HepG2 (cell line): Measurements from ENCODE around the gene UBE4A. TPM values are rescaled to one million over a fixed set of nuclear protein-coding genes. Genes with fewer than 3 reads are reported as not detected.

Experiments used
- CCAR2 ChIP-seq: fragments of 200-400 bp; formaldehyde crosslinking; optimal IDR thresholded peaks from 2 replicates; pipeline ENCODE3; 2018; ENCODE audit warnings: low read depth, mild to moderate bottlenecking, low read length, moderate library complexity
- JUNB ChIP-seq: sonication (generic); formaldehyde crosslinking; IDR thresholded peaks from 2 replicates; pipeline ENCODE4 v1.8.0; 2022; ENCODE audit warnings: missing genetic modification reagents, mild to moderate bottlenecking, borderline replicate concordance
- KDM1A ChIP-seq: IDR thresholded peaks from 2 replicates; pipeline ENCODE4 v1.6.1; 2016; ENCODE audit warnings: missing compliant biosample characterization
- KLF12 ChIP-seq: sonication (generic); formaldehyde crosslinking; IDR thresholded peaks from 2 replicates; pipeline ENCODE4 v1.4.0; 2020; ENCODE audit warnings: missing genetic modification reagents, borderline replicate concordance
- ONECUT2 ChIP-seq: sonication (generic); formaldehyde crosslinking; IDR thresholded peaks from 2 replicates; pipeline ENCODE4 v1.4.0; 2020; ENCODE audit warnings: missing genetic modification reagents
- POLR2G ChIP-seq: fragments of 200-400 bp; formaldehyde crosslinking; IDR thresholded peaks from 2 replicates; pipeline ENCODE4 v1.6.1; 2018; ENCODE audit warnings: mild to moderate bottlenecking, low read depth, low read length, moderate library complexity
- U2AF2 ChIP-seq: fragments of 200-400 bp; formaldehyde crosslinking; IDR thresholded peaks from 2 replicates; pipeline ENCODE4 v1.6.1; 2017; ENCODE audit warnings: low read depth, mild to moderate bottlenecking, low read length
- ZNF180 ChIP-seq: sonication (generic); formaldehyde crosslinking; IDR thresholded peaks from 2 replicates; pipeline ENCODE4 v1.4.0; 2020; ENCODE audit warnings: low read depth, missing genetic modification reagents, borderline replicate concordance
- ZNF20 ChIP-seq: sonication (generic); formaldehyde crosslinking; IDR thresholded peaks from 2 replicates; pipeline ENCODE4 v1.4.0; 2020; ENCODE audit warnings: mild to moderate bottlenecking, moderate library complexity, missing genetic modification reagents
- ZNF263 ChIP-seq: sonication (generic); formaldehyde crosslinking; IDR thresholded peaks from 2 replicates; pipeline ENCODE4 v1.4.0; 2020; ENCODE audit warnings: missing genetic modification reagents
- ZNF33B ChIP-seq: sonication (generic); formaldehyde crosslinking; IDR thresholded peaks from 2 replicates; pipeline ENCODE4 v1.5.1; 2020; ENCODE audit warnings: mild to moderate bottlenecking, missing genetic modification reagents
- ZNF569 ChIP-seq: sonication (generic); formaldehyde crosslinking; IDR thresholded peaks from 2 replicates; pipeline ENCODE4 v1.5.0; 2020; ENCODE audit warnings: mild to moderate bottlenecking, missing genetic modification reagents, moderate library complexity, borderline replicate concordance
- ZNF761 ChIP-seq: sonication (generic); formaldehyde crosslinking; conservative IDR thresholded peaks from 2 replicates; pipeline ENCODE4 v1.4.0; 2020; ENCODE audit warnings: mild to moderate bottlenecking, missing genetic modification reagents
- polyA plus RNA-seq, 8 experiments: library from polyadenylated mRNA; depleted of rRNA in 3 of 8; stranded (reverse) in 7 of 8; unstranded in 1 of 8; fragments of >200 nt; fragmentation: Illumina TruSeq in 4 of 8; extraction: Trizol in 4 of 8; gene quantifications; 2 replicates each; pipeline versions ENCODE4 v1.2.1 to v1.2.3, GENCODE V29; 2011 to 2016; ENCODE audit warnings: low read depth in 4 of 8, missing spikeins in 1 of 8, mixed read lengths in 1 of 8; ENCODE audit not compliant: insufficient read depth in 1 of 8
- total RNA-seq, 5 experiments: library from RNA; depleted of rRNA; stranded (reverse); fragments of >200 nt; fragmentation: Illumina TruSeq; extraction: Trizol; gene quantifications; 2 replicates each; pipeline ENCODE4 v1.2.3, GENCODE V29; 2016; ENCODE audit warnings: low read depth in 1 of 5
- TF ChIP-seq, protein P1 (sequence below): sonication (generic); formaldehyde crosslinking; IDR thresholded peaks from 2 replicates; pipeline ENCODE4 v1.4.0; 2020; ENCODE audit warnings: missing genetic modification reagents
- TF ChIP-seq, protein P2 (sequence below): IDR thresholded peaks from 2 replicates; pipeline ENCODE4 v1.6.1; 2018; ENCODE audit warnings: missing genetic modification reagents
- TF ChIP-seq, protein P3 (sequence below): IDR thresholded peaks from 2 replicates; pipeline ENCODE4 v1.6.1; 2016
- TF ChIP-seq, protein P4 (sequence below): sonication (generic); formaldehyde crosslinking; IDR thresholded peaks from 2 replicates; pipeline ENCODE4 v1.8.0; 2022; ENCODE audit warnings: missing genetic modification reagents, mild to moderate bottlenecking, borderline replicate concordance
- TF ChIP-seq, protein P5 (sequence below): sonication (generic); formaldehyde crosslinking; IDR thresholded peaks from 2 replicates; pipeline ENCODE4 v1.8.1; 2022; ENCODE audit warnings: low read depth, mild to moderate bottlenecking, missing genetic modification reagents

The UBE4A gene
- total and polyA plus RNA-seq, 2 of the 13 experiments (the other 11 are each of a cell fraction or from before 2014, with no cell fraction given) = 15.1 to 32.7 TPM

DNA sequence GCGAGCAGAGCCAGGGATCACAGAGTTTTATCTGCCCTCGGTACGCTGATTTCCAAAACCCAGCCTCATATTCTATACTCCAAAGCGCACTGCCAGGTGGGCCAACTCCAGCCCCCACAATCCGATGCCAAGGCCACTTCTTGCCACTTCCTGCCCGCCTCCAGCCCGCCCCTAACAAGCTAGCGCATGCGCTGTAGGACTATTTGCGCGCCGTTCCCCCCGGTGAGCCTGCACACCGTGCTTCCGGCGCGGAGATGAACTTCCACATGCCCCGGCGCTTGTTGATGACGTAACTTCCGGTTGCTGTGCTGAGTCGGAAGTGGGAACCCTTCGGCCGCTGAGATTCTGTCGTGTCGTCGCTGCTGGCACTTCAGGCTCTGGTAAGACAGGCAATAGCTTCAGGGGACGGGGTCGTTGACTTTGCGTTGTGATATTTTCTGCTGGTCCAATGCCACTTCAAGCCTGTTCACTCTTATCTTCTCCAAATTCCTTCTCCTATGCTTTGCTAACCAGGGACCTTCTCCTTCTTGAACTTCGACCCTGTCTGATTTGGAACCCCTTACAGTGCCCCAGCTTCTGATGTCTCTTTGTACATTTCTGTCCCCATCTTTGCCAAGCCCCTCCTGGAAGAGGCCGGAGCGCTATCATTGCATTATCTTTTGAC is at the start of gene UBE4A (continued):
- TF ChIP-seq ZNF761 (CRISPR knock-in tag) (no peak), ZNF20 (no peak), ZNF569 (0 out of 2 replicates have a peak, but pooled peaks have one; percentile 61), U2AF2 (no peak), POLR2G (peak; percentile 89), CCAR2 (no peak), ZNF180 (CRISPR knock-in tag) (peak; percentile 43; the same call in 1 of the 2 replicates), ZNF263 (no peak), ZNF33B (CRISPR knock-in tag) (no peak), KLF12 (CRISPR knock-in tag) (peak; percentile 21; the same call in 1 of the 2 replicates), JUNB (CRISPR knock-in tag) (no peak), KDM1A (CRISPR knock-in tag) (peak; percentile 83), ONECUT2 (CRISPR knock-in tag) (no peak)
- TF ChIP-seq, protein P1, sequence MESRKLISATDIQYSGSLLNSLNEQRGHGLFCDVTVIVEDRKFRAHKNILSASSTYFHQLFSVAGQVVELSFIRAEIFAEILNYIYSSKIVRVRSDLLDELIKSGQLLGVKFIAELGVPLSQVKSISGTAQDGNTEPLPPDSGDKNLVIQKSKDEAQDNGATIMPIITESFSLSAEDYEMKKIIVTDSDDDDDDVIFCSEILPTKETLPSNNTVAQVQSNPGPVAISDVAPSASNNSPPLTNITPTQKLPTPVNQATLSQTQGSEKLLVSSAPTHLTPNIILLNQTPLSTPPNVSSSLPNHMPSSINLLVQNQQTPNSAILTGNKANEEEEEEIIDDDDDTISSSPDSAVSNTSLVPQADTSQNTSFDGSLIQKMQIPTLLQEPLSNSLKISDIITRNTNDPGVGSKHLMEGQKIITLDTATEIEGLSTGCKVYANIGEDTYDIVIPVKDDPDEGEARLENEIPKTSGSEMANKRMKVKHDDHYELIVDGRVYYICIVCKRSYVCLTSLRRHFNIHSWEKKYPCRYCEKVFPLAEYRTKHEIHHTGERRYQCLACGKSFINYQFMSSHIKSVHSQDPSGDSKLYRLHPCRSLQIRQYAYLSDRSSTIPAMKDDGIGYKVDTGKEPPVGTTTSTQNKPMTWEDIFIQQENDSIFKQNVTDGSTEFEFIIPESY (CRISPR knock-in tag) = 0 out of 2 replicates have a peak, but pooled peaks have one; percentile 29
- TF ChIP-seq, protein P2, sequence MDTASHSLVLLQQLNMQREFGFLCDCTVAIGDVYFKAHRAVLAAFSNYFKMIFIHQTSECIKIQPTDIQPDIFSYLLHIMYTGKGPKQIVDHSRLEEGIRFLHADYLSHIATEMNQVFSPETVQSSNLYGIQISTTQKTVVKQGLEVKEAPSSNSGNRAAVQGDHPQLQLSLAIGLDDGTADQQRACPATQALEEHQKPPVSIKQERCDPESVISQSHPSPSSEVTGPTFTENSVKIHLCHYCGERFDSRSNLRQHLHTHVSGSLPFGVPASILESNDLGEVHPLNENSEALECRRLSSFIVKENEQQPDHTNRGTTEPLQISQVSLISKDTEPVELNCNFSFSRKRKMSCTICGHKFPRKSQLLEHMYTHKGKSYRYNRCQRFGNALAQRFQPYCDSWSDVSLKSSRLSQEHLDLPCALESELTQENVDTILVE = peak; percentile 58; the same call in 1 of the 2 replicates
- TF ChIP-seq, protein P3, sequence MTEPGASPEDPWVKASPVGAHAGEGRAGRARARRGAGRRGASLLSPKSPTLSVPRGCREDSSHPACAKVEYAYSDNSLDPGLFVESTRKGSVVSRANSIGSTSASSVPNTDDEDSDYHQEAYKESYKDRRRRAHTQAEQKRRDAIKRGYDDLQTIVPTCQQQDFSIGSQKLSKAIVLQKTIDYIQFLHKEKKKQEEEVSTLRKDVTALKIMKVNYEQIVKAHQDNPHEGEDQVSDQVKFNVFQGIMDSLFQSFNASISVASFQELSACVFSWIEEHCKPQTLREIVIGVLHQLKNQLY = no peak
- TF ChIP-seq, protein P4, sequence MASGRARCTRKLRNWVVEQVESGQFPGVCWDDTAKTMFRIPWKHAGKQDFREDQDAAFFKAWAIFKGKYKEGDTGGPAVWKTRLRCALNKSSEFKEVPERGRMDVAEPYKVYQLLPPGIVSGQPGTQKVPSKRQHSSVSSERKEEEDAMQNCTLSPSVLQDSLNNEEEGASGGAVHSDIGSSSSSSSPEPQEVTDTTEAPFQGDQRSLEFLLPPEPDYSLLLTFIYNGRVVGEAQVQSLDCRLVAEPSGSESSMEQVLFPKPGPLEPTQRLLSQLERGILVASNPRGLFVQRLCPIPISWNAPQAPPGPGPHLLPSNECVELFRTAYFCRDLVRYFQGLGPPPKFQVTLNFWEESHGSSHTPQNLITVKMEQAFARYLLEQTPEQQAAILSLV (CRISPR knock-in tag) = no peak; the same call in 1 of the 2 replicates
- TF ChIP-seq, protein P5, sequence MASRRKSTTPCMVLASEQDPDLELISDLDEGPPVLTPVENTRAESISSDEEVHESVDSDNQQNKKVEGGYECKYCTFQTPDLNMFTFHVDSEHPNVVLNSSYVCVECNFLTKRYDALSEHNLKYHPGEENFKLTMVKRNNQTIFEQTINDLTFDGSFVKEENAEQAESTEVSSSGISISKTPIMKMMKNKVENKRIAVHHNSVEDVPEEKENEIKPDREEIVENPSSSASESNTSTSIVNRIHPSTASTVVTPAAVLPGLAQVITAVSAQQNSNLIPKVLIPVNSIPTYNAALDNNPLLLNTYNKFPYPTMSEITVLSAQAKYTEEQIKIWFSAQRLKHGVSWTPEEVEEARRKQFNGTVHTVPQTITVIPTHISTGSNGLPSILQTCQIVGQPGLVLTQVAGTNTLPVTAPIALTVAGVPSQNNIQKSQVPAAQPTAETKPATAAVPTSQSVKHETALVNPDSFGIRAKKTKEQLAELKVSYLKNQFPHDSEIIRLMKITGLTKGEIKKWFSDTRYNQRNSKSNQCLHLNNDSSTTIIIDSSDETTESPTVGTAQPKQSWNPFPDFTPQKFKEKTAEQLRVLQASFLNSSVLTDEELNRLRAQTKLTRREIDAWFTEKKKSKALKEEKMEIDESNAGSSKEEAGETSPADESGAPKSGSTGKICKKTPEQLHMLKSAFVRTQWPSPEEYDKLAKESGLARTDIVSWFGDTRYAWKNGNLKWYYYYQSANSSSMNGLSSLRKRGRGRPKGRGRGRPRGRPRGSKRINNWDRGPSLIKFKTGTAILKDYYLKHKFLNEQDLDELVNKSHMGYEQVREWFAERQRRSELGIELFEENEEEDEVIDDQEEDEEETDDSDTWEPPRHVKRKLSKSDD (CRISPR knock-in tag) = 0 out of 2 replicates have a peak, but pooled peaks have one; percentile 23
